Aorta (tissue), 5 donors: ENCODE measurements around the gene SAMD8. TPM values are rescaled to one million over a fixed set of nuclear protein-coding genes. Genes with fewer than 3 reads are reported as not detected.

ENCODE experiments used
- ATAC-seq: fragments of 200-7000 bp; cut with Tn5 transposase; one replicate; pipeline ENCODE4 v1.9.1; 2022; ENCODE audit warnings: moderate library complexity; ENCODE audit not compliant: low FRiP score
- DNase-seq, 2 donors: peaks; one replicate each; pipeline ENCODE4 v3.0.0-alpha.2; 2020
- H3K27ac ChIP-seq, 2 donors: one replicate each; pipeline ENCODE4 v1.5.1; 2013; ENCODE audit warnings: low read length in 2 of 2, mild to moderate bottlenecking in 2 of 2, moderate library complexity in 2 of 2, control low read depth in 1 of 2, inconsistent platforms in 1 of 2, low read depth in 1 of 2
- H3K27me3 ChIP-seq, 2 donors: one replicate each; pipeline ENCODE4 v1.6.1; 2013; ENCODE audit warnings: control low read depth in 1 of 2, low read length in 1 of 2, mild to moderate bottlenecking in 1 of 2, moderate library complexity in 1 of 2; ENCODE audit not compliant: insufficient read depth in 2 of 2, control insufficient read depth in 1 of 2
- H3K36me3 ChIP-seq, 2 donors: one replicate each; pipeline ENCODE4 v1.6.1; 2013; ENCODE audit warnings: control low read depth in 1 of 2, low read length in 1 of 2, mild to moderate bottlenecking in 1 of 2; ENCODE audit not compliant: insufficient read depth in 2 of 2, control insufficient read depth in 1 of 2
- H3K4me1 ChIP-seq, 2 donors: one replicate each; pipeline ENCODE4 v1.6.1; 2013; ENCODE audit warnings: low read length in 2 of 2, control low read depth in 1 of 2, mild to moderate bottlenecking in 1 of 2, moderate library complexity in 1 of 2; ENCODE audit not compliant: insufficient read depth in 2 of 2, control insufficient read depth in 1 of 2
- H3K4me3 ChIP-seq, 2 donors: one replicate each; pipeline ENCODE4 v1.5.1; 2013; ENCODE audit warnings: low read length in 2 of 2, control low read depth in 1 of 2, mild to moderate bottlenecking in 1 of 2
- H3K9me3 ChIP-seq: one replicate; pipeline ENCODE4 v1.6.1; 2013; ENCODE audit warnings: mild to moderate bottlenecking, low read length; ENCODE audit not compliant: control insufficient read depth
- WGBS, 2 donors: extraction: QIAGEN DNeasy Blood & Tissue Kit; methylation state at CpG; one replicate each; pipeline ENCODE4 v1.1.7; 2013; 5-methylcytosine and 5-hydroxymethylcytosine counted together
- intact Hi-C, 2 donors: fragments of 100-400 bp; cut with DNase I; formaldehyde crosslinking; loops; one replicate each; pipeline versions ENCODE4 v1.14.2 to v1.15.0; 2022
- polyA plus RNA-seq, 2 donors: library from polyadenylated mRNA; stranded (reverse); fragments of 200-250 nt; gene quantifications; one replicate each; pipeline ENCODE4 v1.2.3, GENCODE V29; 2013
- total RNA-seq, 2 donors: library from RNA; stranded (reverse); fragmentation: NEBNext Ultra II Directional; extraction: Animal tissue kit (Norgen Biotek cat#: 25700); gene quantifications; one replicate each; pipeline ENCODE4 v1.2.1, GENCODE V29; 2021
- donor health status: healthy with polysubstance abuse.
- donor health status: Bipolar disorder and iron deficiency.
- donor health status: DM: no; HTN: no; CAD: no.
- donor health status: DM: no; HTN: no; CAD: no.
- donor health status: DM: yes; HTN: yes; CAD: no.

SAMD8 gene
- total and polyA plus RNA-seq, 4 donors = 6.8 to 37.5 (median 21.8) TPM

DNA sequence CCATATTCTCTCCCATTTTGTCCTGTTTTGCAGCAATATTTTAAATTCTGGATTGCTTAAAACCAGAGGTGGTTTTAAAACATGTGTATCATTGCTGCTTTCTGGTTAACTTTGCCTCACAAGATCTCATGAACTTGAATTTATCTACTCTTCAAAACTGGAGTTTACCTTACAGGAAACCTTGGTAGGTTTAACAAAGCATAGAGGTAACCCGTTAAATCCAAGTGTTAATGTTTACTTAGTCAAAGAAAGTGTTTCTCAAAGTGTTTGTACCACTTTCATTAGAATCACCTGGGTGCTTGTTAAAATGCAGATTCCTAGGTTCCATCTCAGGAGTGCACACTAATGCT lies 55.1 kb downstream of the SAMD8 start:
- Histone ChIP-seq H3K27me3 (no peaks in the 10 kb centered on the region), H3K27ac (no peak overlapping the region), H3K4me3 (no peak overlapping the region), H3K4me1 (no peaks in the 10 kb centered on the region), H3K36me3 (no peaks in the 10 kb centered on the region), H3K9me3 (no peaks in the 10 kb centered on the region)
- intact Hi-C loops = no loop called here
- ATAC-seq (no peak), DNase-seq (no peak)
- 86 to 94% methylated on average over 1 of the region's 1 CpG for WGBS, 2 donors

DNA sequence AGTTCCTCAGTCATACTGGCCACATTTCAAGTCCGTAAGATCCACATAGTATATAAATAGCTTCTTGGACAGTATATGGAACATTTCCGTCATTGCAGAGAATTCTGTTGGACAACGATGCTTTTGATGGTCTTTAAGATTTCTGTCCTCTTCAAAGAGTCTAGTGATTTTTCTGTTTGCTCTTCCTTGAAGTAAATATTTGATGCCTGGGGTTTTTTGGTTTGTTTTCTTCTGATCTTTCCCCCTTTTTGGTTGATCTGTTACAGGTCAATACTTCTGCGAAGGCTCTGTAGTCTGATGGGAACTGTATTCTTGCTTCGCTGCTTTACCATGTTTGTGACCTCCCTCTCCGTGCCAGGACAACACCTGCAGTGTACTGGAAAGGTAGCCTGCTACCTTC lies 56.8 kb downstream of the SAMD8 start:
- intact Hi-C loops = no loop called here
- ATAC-seq (no peak), DNase-seq (no peak)
- Histone ChIP-seq H3K27me3 (no peaks in the 10 kb centered on the region), H3K4me1 (no peaks in the 10 kb centered on the region), H3K9me3 (no peaks in the 10 kb centered on the region), H3K27ac (no peak overlapping the region), H3K36me3 (no peaks in the 10 kb centered on the region), H3K4me3 (no peak overlapping the region)
- WGBS, 2 donors = 66 to 71% methylated on average over 6 of the region's 6 CpGs

DNA sequence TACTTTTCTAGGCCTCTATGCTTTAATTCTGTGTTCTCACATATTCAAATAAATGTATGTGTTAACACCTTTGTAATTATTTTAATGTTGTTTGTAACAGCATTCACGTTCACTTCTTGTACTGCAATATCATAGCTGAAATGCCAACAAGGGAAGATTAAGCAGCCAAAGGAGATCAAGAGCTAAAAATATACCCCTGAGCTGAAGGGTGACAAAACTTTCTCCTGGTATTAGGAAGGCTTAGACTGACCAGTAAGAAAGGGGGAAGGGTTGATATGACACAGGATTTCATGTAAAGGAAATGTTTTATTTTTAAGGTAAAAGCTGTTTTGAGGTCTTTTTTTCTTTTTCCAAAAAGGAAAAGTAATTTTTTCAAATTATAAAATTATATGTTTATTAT lies 58.8 kb downstream of the SAMD8 start:
- Histone ChIP-seq H3K4me3 (no peak overlapping the region), H3K27ac (no peak overlapping the region), H3K27me3 (no peaks in the 10 kb centered on the region), H3K36me3 (no peaks in the 10 kb centered on the region), H3K4me1 (peaks cover 0 to 1% of the 10 kb centered on the region in 2 donors), H3K9me3 (no peaks in the 10 kb centered on the region)
- DNase-seq (no peak), ATAC-seq (no peak)
- intact Hi-C loops = no loop called here
- WGBS, 2 donors = 6 to 10% methylated on average over 1 of the region's 1 CpG

DNA sequence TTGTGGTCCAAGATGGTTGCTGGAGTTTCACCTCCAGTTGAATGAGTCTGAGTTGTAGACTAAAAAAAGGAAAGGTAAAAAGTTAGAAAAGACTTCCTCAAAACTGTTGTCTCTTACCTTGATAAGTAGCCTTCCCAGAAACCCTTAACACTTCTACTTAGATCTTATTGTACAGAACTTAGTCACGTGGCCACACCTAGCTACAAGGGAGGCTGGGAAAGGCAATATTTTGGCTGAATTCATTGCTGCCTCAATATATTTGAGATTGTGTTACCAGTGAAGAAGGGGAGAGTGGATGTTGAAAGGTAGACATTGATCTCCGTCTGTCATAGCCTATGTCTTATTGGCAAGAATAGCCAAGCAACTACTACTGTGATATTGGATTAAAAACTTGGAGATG lies 63.6 kb downstream of the SAMD8 start:
- Histone ChIP-seq H3K4me1 (peaks cover 1 to 5% of the 10 kb centered on the region in 2 donors), H3K27me3 (no peaks in the 10 kb centered on the region), H3K9me3 (no peaks in the 10 kb centered on the region), H3K4me3 (no peak overlapping the region), H3K36me3 (no peaks in the 10 kb centered on the region), H3K27ac (no peak overlapping the region)
- intact Hi-C loops = no loop called here
- WGBS, 2 donors = 95 to 98% methylated on average over 2 of the region's 2 CpGs
- ATAC-seq = no peak
- DNase-seq = no peak

DNA sequence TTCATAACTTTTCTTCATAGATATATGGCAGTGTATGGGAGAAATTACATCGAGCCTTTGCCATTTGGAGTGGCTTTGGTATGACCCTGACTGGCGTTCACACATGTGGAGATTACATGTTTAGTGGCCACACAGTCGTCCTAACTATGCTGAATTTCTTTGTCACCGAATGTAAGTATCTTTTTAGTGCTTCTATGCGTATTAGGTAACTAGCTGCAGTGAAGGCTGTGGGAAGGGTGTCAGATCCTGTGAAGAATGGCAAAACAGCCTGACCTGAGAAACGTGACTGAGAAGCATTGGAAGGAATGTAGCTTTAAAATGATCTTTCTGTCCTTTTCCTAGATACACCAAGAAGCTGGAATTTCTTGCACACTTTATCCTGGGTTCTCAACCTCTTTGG lies 64.6 kb downstream of the SAMD8 start:
- 87 to 89% methylated on average over 6 of the region's 6 CpGs for WGBS, 2 donors

DNA sequence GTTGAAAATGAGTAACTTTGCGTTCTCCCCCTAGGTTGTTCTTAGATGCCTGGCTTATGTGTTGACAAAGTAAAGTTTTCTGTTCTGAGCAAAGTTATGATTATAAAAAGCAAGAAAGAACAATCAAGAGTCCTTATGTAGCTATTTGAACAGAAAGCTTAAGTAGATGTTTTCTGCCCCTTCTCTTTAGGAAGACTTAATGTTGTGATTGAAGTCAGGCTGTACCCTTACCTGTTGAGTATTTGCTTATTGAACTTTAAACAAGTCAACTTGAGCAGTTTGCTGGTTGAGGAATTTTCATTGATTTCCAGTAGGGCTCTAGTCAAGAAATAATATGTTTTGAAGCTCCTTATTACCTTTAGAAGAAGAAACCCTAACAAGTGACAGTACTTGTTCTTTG lies 65.3 kb downstream of the SAMD8 start:
- ATAC-seq = no peak
- Histone ChIP-seq H3K27ac (no peak overlapping the region), H3K4me3 (no peak overlapping the region), H3K9me3 (no peaks in the 10 kb centered on the region), H3K36me3 (no peaks in the 10 kb centered on the region), H3K4me1 (peaks cover 1 to 5% of the 10 kb centered on the region in 2 donors), H3K27me3 (no peaks in the 10 kb centered on the region)
- 94 to 100% methylated on average over 1 of the region's 1 CpG for WGBS, 2 donors
- DNase-seq = no peak
- intact Hi-C loops = no loop called here

More for the DNA sequence above, 64.6 kb downstream of the SAMD8 start:
- H3K27ac ChIP-seq = no peak overlapping the region
- no peak for ATAC-seq
- H3K36me3 ChIP-seq = no peaks in the 10 kb centered on the region
- peaks cover 1 to 5% of the 10 kb centered on the region in 2 donors for H3K4me1 ChIP-seq
- H3K9me3 ChIP-seq = no peaks in the 10 kb centered on the region
- intact Hi-C loops = no loop called here
- no peak overlapping the region for H3K4me3 ChIP-seq
- H3K27me3 ChIP-seq = no peaks in the 10 kb centered on the region
- no peak for DNase-seq

DNA sequence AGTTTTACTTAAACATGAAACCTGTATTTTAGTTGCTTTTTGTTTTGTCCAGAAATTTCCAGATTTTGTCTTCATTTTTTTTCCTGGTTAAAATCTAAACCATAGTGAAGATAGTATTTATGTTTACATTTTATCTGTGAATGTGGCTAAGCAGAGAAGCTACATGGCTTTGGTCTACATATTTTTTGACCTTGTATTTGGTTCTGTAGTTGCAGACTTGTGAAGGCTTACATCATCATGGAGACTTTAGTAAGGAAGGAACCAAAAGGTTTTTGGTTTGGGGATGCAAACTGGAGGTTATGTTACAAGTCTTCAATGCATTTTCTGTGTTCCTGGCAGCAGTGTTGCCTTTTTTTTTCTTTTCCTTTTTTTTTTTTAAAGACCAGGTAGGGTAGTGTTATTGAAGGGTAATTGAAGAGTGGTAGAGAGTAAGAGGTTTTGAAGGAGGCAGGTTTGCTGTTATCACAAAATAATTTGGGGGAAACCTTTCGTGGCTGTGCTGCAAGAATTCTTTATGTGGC lies 68.3 kb downstream of the SAMD8 start:
- 41 to 47% methylated on average over 1 of the region's 1 CpG for WGBS, 2 donors
- intact Hi-C loops = no loop called here
- DNase-seq = no peak
- ATAC-seq = no peak
- Histone ChIP-seq H3K4me3 (no peak overlapping the region), H3K9me3 (no peaks in the 10 kb centered on the region), H3K27ac (no peak overlapping the region), H3K36me3 (no peaks in the 10 kb centered on the region), H3K4me1 (peaks cover 1 to 5% of the 10 kb centered on the region in 2 donors), H3K27me3 (no peaks in the 10 kb centered on the region)

DNA sequence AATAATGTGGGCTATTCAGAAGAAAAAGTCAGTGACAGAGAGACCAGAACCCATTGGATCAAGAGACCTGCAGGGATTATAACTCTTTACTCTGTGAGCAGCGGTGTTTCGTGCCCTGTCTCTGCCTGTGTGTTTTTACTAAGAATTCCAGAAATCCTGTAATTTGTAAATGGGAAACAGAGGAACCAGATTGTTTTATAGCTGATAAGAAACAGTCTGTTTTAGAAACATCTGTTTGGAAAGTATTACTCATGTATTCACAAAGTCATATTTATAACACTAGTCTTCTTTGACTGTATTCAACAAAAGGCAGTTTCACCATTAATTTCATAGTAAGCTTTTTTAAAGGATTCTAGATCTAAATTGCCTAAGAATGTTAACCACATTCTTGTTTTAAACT lies 69.1 kb downstream of the SAMD8 start:
- WGBS, 2 donors = 0 to 2% methylated on average over 2 of the region's 2 CpGs
- Histone ChIP-seq H3K4me1 (peaks cover 0 to 5% of the 10 kb centered on the region in 2 donors), H3K4me3 (peak overlapping the region in 1 of 2 donors; percentile 14), H3K27ac (no peak overlapping the region), H3K27me3 (no peaks in the 10 kb centered on the region), H3K36me3 (no peaks in the 10 kb centered on the region), H3K9me3 (no peaks in the 10 kb centered on the region)
- DNase-seq = no peak
- ATAC-seq = no peak
- intact Hi-C loops = no loop called here

DNA sequence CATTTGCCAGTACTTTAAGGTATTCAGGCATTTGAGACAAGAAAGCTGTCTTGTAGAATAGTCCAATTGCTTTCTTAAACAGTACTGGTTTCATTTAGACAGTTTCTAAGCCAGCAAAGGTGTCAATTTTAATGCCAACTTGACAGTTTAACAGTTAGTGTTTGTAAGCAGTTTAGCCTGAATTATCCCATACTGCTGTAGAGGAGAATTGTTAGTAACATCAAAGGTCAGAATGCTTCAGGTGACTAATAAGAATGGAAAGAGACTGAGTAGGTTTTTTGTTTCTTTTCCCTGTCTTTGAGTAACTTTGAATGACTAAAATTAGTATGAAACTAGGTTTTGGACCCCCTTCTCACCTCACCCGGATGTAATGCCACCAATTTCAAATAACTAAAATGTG lies 69.6 kb downstream of the SAMD8 start:
- Histone ChIP-seq H3K9me3 (no peaks in the 10 kb centered on the region), H3K27me3 (no peaks in the 10 kb centered on the region), H3K36me3 (no peaks in the 10 kb centered on the region), H3K27ac (peak overlapping the region in 1 of 2 donors; percentile 67), H3K4me1 (peaks cover 0 to 5% of the 10 kb centered on the region in 2 donors), H3K4me3 (no peak overlapping the region)
- intact Hi-C loops = no loop called here
- 19 to 27% methylated on average over 1 of the region's 1 CpG for WGBS, 2 donors
- no peak for ATAC-seq
- DNase-seq = no peak
